Stomach (tissue), 9 donors: ENCODE data around the gene MMRN1. TPM values are rescaled to one million over a fixed set of nuclear protein-coding genes. Genes with fewer than 3 reads are reported as not detected.
"Not testable (repeated sequence)": the region's sequence is repeated elsewhere in the genome, so short reads cannot be mapped to it uniquely, and the experiment has no call there.

Experiments used
- DNase-seq, 2 donors: peaks; one replicate each; pipeline versions ENCODE4 v3.0.0 to v3.0.0-alpha.2; 2013 to 2019
- H3K27ac ChIP-seq, 5 donors: fragments of 200-600 bp in 4 of 5; sonication (generic) in 4 of 5; one replicate each; pipeline ENCODE4 v1.5.1; 2013 to 2019; ENCODE audit warnings: mild to moderate bottlenecking in 1 of 5, moderate library complexity in 1 of 5
- H3K27me3 ChIP-seq, 3 donors: fragments of 200-600 bp; sonication (generic); one replicate each; pipeline ENCODE4 v1.5.1; 2017 to 2019; ENCODE audit warnings: mixed run types in 1 of 3
- H3K36me3 ChIP-seq, 4 donors: fragments of 200-600 bp; sonication (generic); 1 replicate in 3 of 4; 2 replicates in 1 of 4; pipeline ENCODE4 v1.5.1; 2016 to 2019
- H3K4me1 ChIP-seq, 4 donors: fragments of 200-600 bp; sonication (generic); one replicate each; pipeline ENCODE4 v1.5.1; 2016 to 2019
- H3K4me3 ChIP-seq, 4 donors: fragments of 200-600 bp; sonication (generic) in 3 of 4; one replicate each; pipeline ENCODE4 v1.5.1; 2016 to 2019; ENCODE audit warnings: mild to moderate bottlenecking in 1 of 4
- H3K9me3 ChIP-seq, 4 donors: fragments of 200-600 bp; sonication (generic); one replicate each; pipeline ENCODE4 v1.5.1; 2016 to 2019
- EP300 ChIP-seq: sonication (generic); formaldehyde crosslinking; IDR thresholded peaks from one replicate; pipeline ENCODE4 v1.6.1; 2017; ENCODE audit warnings: antibody characterized with exemption
- POLR2A ChIP-seq, 4 donors: fragments of 450-650 bp; IDR thresholded peaks; one replicate each; pipeline ENCODE4 v1.6.1; 2016; ENCODE audit warnings: antibody characterized with exemption in 4 of 4, control low read depth in 2 of 4, mild to moderate bottlenecking in 1 of 4, moderate library complexity in 1 of 4
- POLR2AphosphoS5 ChIP-seq, 3 donors: sonication (generic); formaldehyde crosslinking; IDR thresholded peaks; one replicate each; pipeline ENCODE4 v1.6.1; 2016; ENCODE audit warnings: antibody characterized with exemption in 3 of 3
- WGBS, 5 donors: extraction: QIAGEN DNeasy Blood & Tissue Kit in 3 of 5; methylation state at CpG; one replicate each; pipeline versions ENCODE4 v1.1.5 to v1.1.7; 2013 to 2018; 5-methylcytosine and 5-hydroxymethylcytosine counted together
- intact Hi-C: fragments of 100-400 bp; cut with DNase I; formaldehyde crosslinking; loops from one replicate; pipeline ENCODE4 v1.15.1; 2023; ENCODE audit warnings: low total_unique reads
- polyA plus RNA-seq, 3 donors: library from polyadenylated mRNA; stranded (reverse); fragments of 200-250 nt; gene quantifications; one replicate each; pipeline ENCODE4 v1.2.3, GENCODE V29; 2013
- total RNA-seq, 5 donors: library from RNA; depleted of rRNA; stranded (reverse); fragments of >200 nt; gene quantifications; one replicate each; pipeline versions ENCODE4 v1.1.0 to v1.2.3, GENCODE V29; 2014 to 2016
- TF ChIP-seq, protein P1 (sequence below), 7 experiments: fragments of 450-650 bp in 4 of 7; fragments of 200-600 bp in 3 of 7; sonication (generic) in 3 of 7; IDR thresholded peaks; one replicate each; pipeline ENCODE4 v1.5.1; 2016 to 2019; ENCODE audit warnings: antibody characterized with exemption in 7 of 7, control low read depth in 2 of 7, mild to moderate bottlenecking in 1 of 7
- donor health status: healthy with polysubstance abuse.
- donor health status: Bipolar disorder and iron deficiency.
- donor health status: healthy.

MMRN1 gene
- total and polyA plus RNA-seq, 8 donors = 0.58 to 73.8 (median 4.8) TPM

DNA sequence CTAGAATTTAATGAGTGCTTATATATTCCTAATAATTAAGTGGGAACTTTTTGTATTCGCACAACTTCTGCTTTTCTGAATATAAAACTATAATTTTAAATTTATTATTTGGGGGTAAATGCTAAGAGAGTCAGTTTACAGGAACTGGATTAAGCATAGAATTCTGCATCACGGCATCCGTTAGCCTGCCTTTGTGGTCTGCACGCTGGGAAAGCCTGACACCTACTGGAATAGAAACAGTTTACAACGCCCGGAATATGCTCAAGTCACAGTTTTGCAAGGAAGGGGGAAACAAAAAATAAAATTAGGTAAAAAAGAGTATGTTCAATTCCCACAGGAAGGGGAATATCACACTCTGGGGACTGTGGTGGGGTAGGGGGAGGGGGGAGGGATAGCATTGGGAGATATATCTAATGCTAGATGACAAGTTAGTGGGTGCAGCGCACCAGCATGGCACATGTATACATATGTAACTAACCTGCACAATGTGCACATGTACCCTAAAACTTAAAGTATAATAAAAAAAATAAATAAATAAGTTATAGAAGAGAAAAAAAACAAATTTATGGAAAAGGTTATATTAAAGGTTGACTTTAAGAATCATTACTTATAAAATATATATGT lies 7.3 kb downstream of the MMRN1 start:
- DNase-seq = peak; percentile 51 to 83
- H3K27me3 ChIP-seq, intact Hi-C loops, H3K9me3 ChIP-seq, H3K36me3 ChIP-seq, H3K27ac ChIP-seq, H3K4me3 ChIP-seq: not testable (repeated sequence)
- TF ChIP-seq, protein P1, sequence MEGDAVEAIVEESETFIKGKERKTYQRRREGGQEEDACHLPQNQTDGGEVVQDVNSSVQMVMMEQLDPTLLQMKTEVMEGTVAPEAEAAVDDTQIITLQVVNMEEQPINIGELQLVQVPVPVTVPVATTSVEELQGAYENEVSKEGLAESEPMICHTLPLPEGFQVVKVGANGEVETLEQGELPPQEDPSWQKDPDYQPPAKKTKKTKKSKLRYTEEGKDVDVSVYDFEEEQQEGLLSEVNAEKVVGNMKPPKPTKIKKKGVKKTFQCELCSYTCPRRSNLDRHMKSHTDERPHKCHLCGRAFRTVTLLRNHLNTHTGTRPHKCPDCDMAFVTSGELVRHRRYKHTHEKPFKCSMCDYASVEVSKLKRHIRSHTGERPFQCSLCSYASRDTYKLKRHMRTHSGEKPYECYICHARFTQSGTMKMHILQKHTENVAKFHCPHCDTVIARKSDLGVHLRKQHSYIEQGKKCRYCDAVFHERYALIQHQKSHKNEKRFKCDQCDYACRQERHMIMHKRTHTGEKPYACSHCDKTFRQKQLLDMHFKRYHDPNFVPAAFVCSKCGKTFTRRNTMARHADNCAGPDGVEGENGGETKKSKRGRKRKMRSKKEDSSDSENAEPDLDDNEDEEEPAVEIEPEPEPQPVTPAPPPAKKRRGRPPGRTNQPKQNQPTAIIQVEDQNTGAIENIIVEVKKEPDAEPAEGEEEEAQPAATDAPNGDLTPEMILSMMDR (IDR thresholded peaks at IDR 0.05) = peak in 5 of 7 experiments; percentile 27 to 59 (median 42)
- 1 to 16% (median 1%) methylated on average over 6 to 7 of the region's 7 CpGs for WGBS, 5 donors
- H3K4me1 ChIP-seq = peaks cover 0 to 23% (median 13%) of the 10 kb centered on the region in 4 donors

DNA sequence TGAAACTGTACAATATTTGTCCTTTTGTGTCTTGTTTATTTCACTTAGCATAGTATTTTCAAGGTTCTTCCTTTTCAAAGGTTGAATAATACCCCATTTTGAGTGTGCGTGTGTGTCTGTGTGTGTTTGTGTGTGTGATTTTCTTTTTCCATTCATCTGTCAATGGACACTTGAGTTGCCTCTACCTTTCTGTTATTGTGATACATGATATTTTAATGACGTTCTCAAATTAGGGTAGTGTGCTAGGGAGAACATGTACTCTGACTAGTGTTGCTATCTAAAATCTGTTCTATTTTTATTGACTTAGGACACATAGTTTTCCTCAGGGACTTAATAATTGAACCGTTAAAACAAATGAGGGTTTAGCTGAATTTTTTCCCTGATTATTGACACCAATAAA lies 9.9 kb downstream of the MMRN1 start:
- Histone ChIP-seq H3K36me3 (no peaks in the 10 kb centered on the region), H3K9me3 (no peaks in the 10 kb centered on the region), H3K27me3 (no peaks in the 10 kb centered on the region), H3K4me1 (peaks cover 0 to 2% (median under 1%) of the 10 kb centered on the region in 4 donors), H3K4me3 (no peak overlapping the region), H3K27ac (no peak overlapping the region)
- 60 to 72% (median 65%) methylated on average over 3 of the region's 3 CpGs for WGBS, 5 donors
- intact Hi-C loops = no loop called here
- TF ChIP-seq POLR2AphosphoS5 (IDR thresholded peaks at IDR 0.05) (no peak), EP300 (no peak), POLR2A (IDR thresholded peaks at IDR 0.05) (no peak)
- TF ChIP-seq, protein P1 (IDR thresholded peaks at IDR 0.05) = no peak
- no peak for DNase-seq

DNA sequence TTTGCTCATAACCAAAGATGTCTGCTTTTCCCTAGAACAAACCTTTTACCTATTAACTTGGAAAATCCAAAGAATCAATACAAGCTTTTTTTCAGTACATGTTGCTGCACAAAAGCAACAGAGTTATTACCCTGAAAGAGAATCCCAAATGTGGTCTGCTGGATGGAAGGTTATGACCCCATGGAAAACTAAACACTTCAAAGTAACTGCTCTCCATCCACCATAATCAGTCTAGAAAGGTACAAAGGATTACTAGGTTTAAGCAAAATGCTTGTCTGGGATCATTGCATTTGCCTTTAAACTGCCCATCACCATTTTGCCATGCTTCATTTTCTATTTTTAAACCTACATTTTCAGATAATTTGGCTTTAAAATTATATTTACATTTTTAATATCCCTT lies 11.7 kb downstream of the MMRN1 start:
- no peak for TF ChIP-seq POLR2AphosphoS5 (IDR thresholded peaks at IDR 0.05)
- TF ChIP-seq POLR2A (IDR thresholded peaks at IDR 0.05) = no peak
- TF ChIP-seq, protein P1 (IDR thresholded peaks at IDR 0.05) = no peak
- no peak for TF ChIP-seq EP300
- intact Hi-C loops = no loop called here
- H3K27ac ChIP-seq = no peak overlapping the region
- H3K27me3 ChIP-seq = no peaks in the 10 kb centered on the region
- no peaks in the 10 kb centered on the region for H3K36me3 ChIP-seq
- H3K4me1 ChIP-seq = no peaks in the 10 kb centered on the region
- DNase-seq = no peak
- no peak overlapping the region for H3K4me3 ChIP-seq
- H3K9me3 ChIP-seq = no peaks in the 10 kb centered on the region

GRCh38 chr4:89906777-89907521 lies 12.3 kb downstream of the MMRN1 start:
- 64 to 71% (median 67%) methylated on average over 1 of the region's 1 CpG for WGBS, 5 donors
- Histone ChIP-seq H3K27me3 (no peaks in the 10 kb centered on the region), H3K4me1 (no peaks in the 10 kb centered on the region), H3K36me3 (no peaks in the 10 kb centered on the region), H3K4me3 (no peak overlapping the region), H3K27ac (no peak overlapping the region), H3K9me3 (no peaks in the 10 kb centered on the region)
- DNase-seq = no peak
- intact Hi-C loops = no loop called here
- TF ChIP-seq EP300 (no peak), POLR2A (IDR thresholded peaks at IDR 0.05) (no peak), POLR2AphosphoS5 (IDR thresholded peaks at IDR 0.05) (no peak)
- TF ChIP-seq, protein P1 (IDR thresholded peaks at IDR 0.05) = no peak
